DND-41 (cell line): Measurements from ENCODE around the gene EVI5L.

ENCODE experiments used
- ATAC-seq: fragments of 200-7000 bp; cut with Tn5 transposase; 3 replicates; pipeline ENCODE4 v1.9.1; 2021; ENCODE audit warnings: low read depth; ENCODE audit not compliant: insufficient read depth
- DNase-seq: peaks from one replicate; pipeline ENCODE4 v3.0.0-alpha.2; 2020
- H2AFZ ChIP-seq: 2 replicates; pipeline ENCODE4 v1.6.0; 2012; ENCODE audit warnings: low read depth, low read length
- H3K27ac ChIP-seq: 2 replicates; pipeline ENCODE4 v1.5.1; 2012; ENCODE audit warnings: low read length, inconsistent platforms
- H3K27me3 ChIP-seq: fragments of 200-600 bp; sonication (generic); 2 replicates; pipeline ENCODE4 v1.6.0; 2012; ENCODE audit warnings: low read length, mild to moderate bottlenecking, inconsistent platforms; ENCODE audit not compliant: insufficient read depth, poor library complexity
- H3K36me3 ChIP-seq: 2 replicates; pipeline ENCODE4 v1.5.1; 2012; ENCODE audit warnings: low read length, inconsistent platforms; ENCODE audit not compliant: insufficient read depth
- H3K4me1 ChIP-seq: 2 replicates; pipeline ENCODE4 v1.5.1; 2012; ENCODE audit warnings: mild to moderate bottlenecking, low read length; ENCODE audit not compliant: insufficient read depth
- H3K4me2 ChIP-seq: 2 replicates; pipeline ENCODE4 v1.6.0; 2012; ENCODE audit warnings: mild to moderate bottlenecking, moderate library complexity, low read length, inconsistent platforms; ENCODE audit not compliant: insufficient read depth
- H3K4me3 ChIP-seq, 2 experiments: fragments of 200-600 bp in 1 of 2; shearing (Covaris generic) in 1 of 2; 2 replicates each; pipeline ENCODE4 v1.5.1; 2012 to 2016; ENCODE audit warnings: inconsistent platforms in 2 of 2, low read length in 2 of 2, mild to moderate bottlenecking in 2 of 2, low read depth in 1 of 2, moderate library complexity in 1 of 2
- H3K79me2 ChIP-seq: 2 replicates; pipeline ENCODE4 v1.6.0; 2012; ENCODE audit warnings: low read length, inconsistent platforms; ENCODE audit not compliant: insufficient read depth
- H3K9ac ChIP-seq: 2 replicates; pipeline ENCODE4 v1.6.0; 2012; ENCODE audit warnings: low read depth, mild to moderate bottlenecking, inconsistent platforms, low read length, moderate library complexity
- H3K9me3 ChIP-seq: 2 replicates; pipeline ENCODE4 v1.5.1; 2012; ENCODE audit warnings: low read length, moderate library complexity, mild to moderate bottlenecking, inconsistent platforms; ENCODE audit not compliant: insufficient read depth, severe bottlenecking
- H4K20me1 ChIP-seq: 2 replicates; pipeline ENCODE4 v1.6.0; 2012; ENCODE audit warnings: low read length; ENCODE audit not compliant: insufficient read depth
- EZH2 ChIP-seq: IDR thresholded peaks from 3 replicates; pipeline ENCODE4 v1.6.1; 2012; ENCODE audit warnings: borderline replicate concordance, low read depth, mild to moderate bottlenecking, moderate library complexity, low read length, inconsistent platforms; ENCODE audit not compliant: severe bottlenecking
- TF ChIP-seq, protein P1 (sequence below): IDR thresholded peaks from 2 replicates; pipeline ENCODE4 v1.5.1; 2012; ENCODE audit warnings: borderline replicate concordance, low read length, moderate library complexity, mild to moderate bottlenecking; ENCODE audit not compliant: poor library complexity, severe bottlenecking; ENCODE audit errors: extremely low read depth

EVI5L gene

DNA sequence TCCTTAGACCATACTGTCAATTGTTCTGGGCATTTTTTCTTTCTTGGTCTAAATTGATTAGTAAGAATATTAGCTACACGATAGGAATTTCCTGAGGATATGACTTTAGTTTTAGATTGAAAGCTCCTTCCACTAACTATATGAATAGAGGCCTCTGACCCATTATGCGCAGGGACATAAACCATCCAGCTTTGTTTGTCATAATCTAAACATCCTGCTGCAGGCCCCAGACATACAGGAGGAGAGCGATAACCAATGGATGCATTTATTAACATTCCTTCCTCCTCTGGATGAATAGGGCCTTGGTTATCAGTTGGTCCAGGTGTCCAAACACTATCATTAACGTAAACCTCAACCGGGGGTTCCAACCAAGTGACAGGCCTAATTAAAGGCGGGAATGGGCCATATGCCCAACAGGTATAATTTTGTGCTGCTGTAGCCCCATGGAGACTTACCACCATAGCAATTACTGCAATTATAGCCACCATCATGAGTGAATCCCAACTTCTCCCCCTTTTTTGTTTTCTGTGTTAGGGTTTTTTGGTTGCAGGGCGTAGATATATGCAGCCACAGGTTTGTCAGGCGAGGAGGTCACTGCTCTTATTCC, 34.4 kb upstream of the EVI5L start:
- Histone ChIP-seq H3K4me3 (no peak overlapping the region), H3K36me3 (no peaks in the 10 kb centered on the region), H3K4me1 (no peaks in the 10 kb centered on the region), H2AFZ (no peak overlapping the region), H3K27me3 (no peaks in the 10 kb centered on the region), H4K20me1 (no peaks in the 10 kb centered on the region), H3K27ac (no peak overlapping the region), H3K9me3 (no peaks in the 10 kb centered on the region), H3K79me2 (no peaks in the 10 kb centered on the region), H3K9ac (no peak overlapping the region), H3K4me2 (no peak overlapping the region)
- DNase-seq, result no peak
- ATAC-seq, result no peak
- TF ChIP-seq, protein P1, sequence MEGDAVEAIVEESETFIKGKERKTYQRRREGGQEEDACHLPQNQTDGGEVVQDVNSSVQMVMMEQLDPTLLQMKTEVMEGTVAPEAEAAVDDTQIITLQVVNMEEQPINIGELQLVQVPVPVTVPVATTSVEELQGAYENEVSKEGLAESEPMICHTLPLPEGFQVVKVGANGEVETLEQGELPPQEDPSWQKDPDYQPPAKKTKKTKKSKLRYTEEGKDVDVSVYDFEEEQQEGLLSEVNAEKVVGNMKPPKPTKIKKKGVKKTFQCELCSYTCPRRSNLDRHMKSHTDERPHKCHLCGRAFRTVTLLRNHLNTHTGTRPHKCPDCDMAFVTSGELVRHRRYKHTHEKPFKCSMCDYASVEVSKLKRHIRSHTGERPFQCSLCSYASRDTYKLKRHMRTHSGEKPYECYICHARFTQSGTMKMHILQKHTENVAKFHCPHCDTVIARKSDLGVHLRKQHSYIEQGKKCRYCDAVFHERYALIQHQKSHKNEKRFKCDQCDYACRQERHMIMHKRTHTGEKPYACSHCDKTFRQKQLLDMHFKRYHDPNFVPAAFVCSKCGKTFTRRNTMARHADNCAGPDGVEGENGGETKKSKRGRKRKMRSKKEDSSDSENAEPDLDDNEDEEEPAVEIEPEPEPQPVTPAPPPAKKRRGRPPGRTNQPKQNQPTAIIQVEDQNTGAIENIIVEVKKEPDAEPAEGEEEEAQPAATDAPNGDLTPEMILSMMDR, result no peak
- no peak for TF ChIP-seq EZH2

DNA sequence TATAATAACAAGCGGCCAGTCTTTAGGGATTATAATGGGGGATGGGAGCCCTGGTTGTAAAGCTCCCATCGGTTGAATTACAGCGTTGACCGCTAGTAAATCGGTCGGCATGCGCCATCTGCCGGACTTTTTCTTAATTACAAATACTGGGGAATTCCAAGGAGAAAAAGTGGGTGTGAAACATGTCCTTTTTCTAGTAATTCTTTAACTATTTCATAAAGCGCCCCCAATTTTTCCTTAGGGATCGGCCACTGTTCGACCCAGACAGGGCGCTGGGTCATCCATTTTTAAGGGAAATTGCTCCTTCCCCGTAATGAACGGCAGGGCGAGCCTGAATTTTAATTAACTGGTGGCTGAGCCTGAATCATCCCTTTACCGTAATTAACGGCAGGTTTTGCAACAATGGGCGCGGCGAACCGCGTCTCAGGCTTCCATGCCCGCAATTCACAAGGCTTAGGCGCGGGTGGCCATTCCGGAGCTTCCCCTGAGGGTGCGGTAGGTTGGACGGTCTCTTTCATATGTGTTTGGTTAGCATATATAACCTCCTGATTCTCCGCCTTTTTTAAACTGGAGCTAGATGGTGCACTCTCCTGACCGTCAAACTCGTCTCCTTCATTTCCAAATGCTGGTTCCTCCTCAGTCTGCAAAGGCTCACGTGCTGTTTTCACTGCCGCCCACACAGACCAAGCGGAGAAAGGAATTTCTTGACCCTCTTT, 30.2 kb upstream of the EVI5L start:
- H3K9ac ChIP-seq, result no peak overlapping the region
- DNase-seq (peak; percentile 53), ATAC-seq (no peak)
- H3K4me2 ChIP-seq, result no peak overlapping the region
- no peak overlapping the region for H3K27ac ChIP-seq
- no peaks in the 10 kb centered on the region for H3K9me3 ChIP-seq
- TF ChIP-seq, protein P1, result peak; percentile 69
- TF ChIP-seq EZH2, result no peak
- H4K20me1 ChIP-seq, result no peaks in the 10 kb centered on the region
- H2AFZ ChIP-seq, result no peak overlapping the region
- H3K4me1 ChIP-seq, result no peaks in the 10 kb centered on the region
- H3K79me2 ChIP-seq, result no peaks in the 10 kb centered on the region
- H3K4me3 ChIP-seq, result no peak overlapping the region
- no peaks in the 10 kb centered on the region for H3K36me3 ChIP-seq
- no peaks in the 10 kb centered on the region for H3K27me3 ChIP-seq

DNA sequence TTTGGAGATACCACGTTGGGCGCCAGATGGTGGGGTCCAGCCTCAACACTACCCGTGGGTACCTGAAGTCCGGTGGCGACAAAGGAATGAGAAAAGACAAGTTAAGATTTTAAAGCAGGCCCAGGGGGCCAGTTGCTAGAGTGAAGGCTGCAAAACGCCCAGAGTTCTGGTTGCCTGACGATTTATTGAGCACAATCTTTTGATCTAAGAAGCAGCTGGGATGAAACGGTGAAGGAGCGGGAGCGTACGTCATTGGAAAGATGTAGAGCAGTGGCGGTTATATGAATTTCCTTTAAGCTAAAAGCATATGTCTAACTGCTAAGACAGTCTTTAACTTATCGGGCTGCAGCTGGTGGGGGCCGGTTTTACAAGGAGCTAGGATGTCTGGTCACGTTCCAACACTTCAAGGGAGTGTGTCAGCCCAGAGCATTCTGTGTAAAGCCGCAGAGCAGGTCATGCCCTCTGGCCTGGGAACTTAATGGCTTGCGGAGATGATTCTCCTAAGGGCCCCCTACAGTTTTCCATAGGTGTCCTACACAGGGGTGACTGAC, 28.9 kb upstream of the EVI5L start:
- ATAC-seq (no peak), DNase-seq (no peak)
- Histone ChIP-seq H3K27ac (no peak overlapping the region), H3K79me2 (no peaks in the 10 kb centered on the region), H4K20me1 (no peaks in the 10 kb centered on the region), H3K27me3 (no peaks in the 10 kb centered on the region), H3K9ac (no peak overlapping the region), H3K4me3 (no peak overlapping the region), H3K4me2 (no peak overlapping the region), H3K36me3 (no peaks in the 10 kb centered on the region), H3K4me1 (no peaks in the 10 kb centered on the region), H2AFZ (no peak overlapping the region), H3K9me3 (no peaks in the 10 kb centered on the region)
- TF ChIP-seq EZH2, result no peak
- TF ChIP-seq, protein P1, result no peak
